Spleen (tissue), 7 donors: ENCODE measurements around the gene FGF14.

Experiments used
- POLR2A ChIP-seq, 3 donors: fragments of 450-650 bp; IDR thresholded peaks; one replicate each; pipeline ENCODE4 v1.5.1; 2017; ENCODE audit warnings: antibody characterized with exemption in 3 of 3, mild to moderate bottlenecking in 1 of 3
- POLR2AphosphoS5 ChIP-seq, 3 donors: sonication (generic); formaldehyde crosslinking; IDR thresholded peaks; one replicate each; pipeline ENCODE4 v1.5.1; 2017; ENCODE audit warnings: antibody characterized with exemption in 3 of 3
- TF ChIP-seq, protein P1 (sequence below), 11 experiments: fragments of 200-600 bp in 7 of 11; fragments of 450-650 bp in 4 of 11; sonication (generic) in 4 of 11; IDR thresholded peaks in 8 of 11; conservative IDR thresholded peaks in 3 of 11; 1 replicate in 7 of 11; 2 replicates in 4 of 11; pipeline versions ENCODE4 v1.4.0 to v1.8.0; 2016 to 2021; ENCODE audit warnings: antibody characterized with exemption in 11 of 11, inconsistent platforms in 4 of 11, mild to moderate bottlenecking in 1 of 11
- donor health status: DM: no; HTN: no; CAD: no; lungs with moderate emphysema.
- donor health status: DM: no; HTN: no; CAD: no.
- donor health status: DM: no; HTN: no; CAD: no.

GRCh38 chr13:101996954-101997353, 404.9 kb downstream of the FGF14 start:
- TF ChIP-seq, protein P1, sequence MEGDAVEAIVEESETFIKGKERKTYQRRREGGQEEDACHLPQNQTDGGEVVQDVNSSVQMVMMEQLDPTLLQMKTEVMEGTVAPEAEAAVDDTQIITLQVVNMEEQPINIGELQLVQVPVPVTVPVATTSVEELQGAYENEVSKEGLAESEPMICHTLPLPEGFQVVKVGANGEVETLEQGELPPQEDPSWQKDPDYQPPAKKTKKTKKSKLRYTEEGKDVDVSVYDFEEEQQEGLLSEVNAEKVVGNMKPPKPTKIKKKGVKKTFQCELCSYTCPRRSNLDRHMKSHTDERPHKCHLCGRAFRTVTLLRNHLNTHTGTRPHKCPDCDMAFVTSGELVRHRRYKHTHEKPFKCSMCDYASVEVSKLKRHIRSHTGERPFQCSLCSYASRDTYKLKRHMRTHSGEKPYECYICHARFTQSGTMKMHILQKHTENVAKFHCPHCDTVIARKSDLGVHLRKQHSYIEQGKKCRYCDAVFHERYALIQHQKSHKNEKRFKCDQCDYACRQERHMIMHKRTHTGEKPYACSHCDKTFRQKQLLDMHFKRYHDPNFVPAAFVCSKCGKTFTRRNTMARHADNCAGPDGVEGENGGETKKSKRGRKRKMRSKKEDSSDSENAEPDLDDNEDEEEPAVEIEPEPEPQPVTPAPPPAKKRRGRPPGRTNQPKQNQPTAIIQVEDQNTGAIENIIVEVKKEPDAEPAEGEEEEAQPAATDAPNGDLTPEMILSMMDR (IDR thresholded peaks at IDR 0.05 in 8 of 11, conservative IDR thresholded peaks at IDR 0.05 in 3 of 11) = no peak
- TF ChIP-seq POLR2A (IDR thresholded peaks at IDR 0.05) = no peak
- no peak for TF ChIP-seq POLR2AphosphoS5 (IDR thresholded peaks at IDR 0.05)
